Ectodermal cell (in vitro differentiated cells): Measurements from ENCODE around the gene DNAH7.

Experiments used
- H3K27ac ChIP-seq: 2 replicates; pipeline ENCODE4 v1.7.0; 2013; ENCODE audit warnings: mild to moderate bottlenecking, low read depth, low read length; ENCODE audit not compliant: insufficient read depth, poor library complexity, severe bottlenecking
- H3K27me3 ChIP-seq: 2 replicates; pipeline ENCODE4 v1.7.0; 2013; ENCODE audit warnings: mild to moderate bottlenecking, low read length; ENCODE audit not compliant: insufficient read depth, control insufficient read depth, poor library complexity, severe bottlenecking
- H3K36me3 ChIP-seq: one replicate; pipeline ENCODE4 v1.7.0; 2013; ENCODE audit warnings: low read length; ENCODE audit not compliant: control insufficient read depth, insufficient read depth
- H3K4me1 ChIP-seq: one replicate; pipeline ENCODE4 v1.7.0; 2013; ENCODE audit warnings: low read length; ENCODE audit not compliant: control insufficient read depth, insufficient read depth
- H3K4me3 ChIP-seq: 2 replicates; pipeline ENCODE4 v1.7.0; 2013; ENCODE audit warnings: low read depth, low read length, control low read depth; ENCODE audit not compliant: insufficient read depth
- H3K9me3 ChIP-seq: 2 replicates; pipeline ENCODE4 v1.7.0; 2013; ENCODE audit warnings: mild to moderate bottlenecking, low read length, moderate library complexity; ENCODE audit not compliant: control insufficient read depth
- WGBS, 2 experiments: methylation state at CpG; one replicate each; pipeline ENCODE4 v1.1.7; 2013; ENCODE audit warnings: missing lambda C conversion rate in 2 of 2; 5-methylcytosine and 5-hydroxymethylcytosine counted together

The DNAH7 gene

DNA sequence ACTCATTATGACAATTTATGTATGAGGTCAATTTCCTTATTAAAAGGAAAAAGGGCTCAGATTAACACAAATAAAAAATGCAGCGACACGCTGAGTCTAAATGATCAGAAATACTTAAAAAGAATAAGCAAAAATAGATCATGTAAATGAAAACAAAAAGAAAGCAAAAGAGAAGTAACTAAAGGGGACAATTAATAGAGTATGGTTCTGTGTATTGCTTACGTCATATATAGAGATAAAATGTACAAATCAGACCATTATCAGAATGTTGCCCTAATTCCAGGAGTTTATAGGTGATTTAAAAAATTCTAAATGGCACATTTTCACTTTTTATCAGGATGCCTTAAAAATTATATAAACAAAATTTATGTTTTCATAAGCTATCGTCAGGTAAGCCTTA lies 189.5 kb downstream of the DNAH7 start:
- H3K9me3 ChIP-seq, result no peaks in the 10 kb centered on the region

DNA sequence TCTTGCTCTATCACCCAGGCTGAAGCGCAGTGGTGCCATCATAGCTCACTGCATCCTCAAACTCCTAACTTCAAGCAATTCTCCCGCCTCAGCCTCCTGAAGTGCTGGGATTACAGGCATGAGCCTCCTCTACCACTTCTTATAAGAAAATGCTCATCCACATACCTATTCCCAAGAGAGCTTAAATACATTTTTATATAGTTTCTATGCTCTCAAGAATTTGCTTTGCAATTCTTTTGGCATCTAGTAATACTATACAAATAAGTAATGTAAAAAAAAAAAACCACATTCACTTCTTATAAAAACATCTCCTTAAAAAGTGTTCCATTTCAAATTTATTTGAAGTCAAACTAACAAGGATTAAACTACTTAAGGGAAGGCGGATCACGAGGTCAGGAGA lies 197.3 kb downstream of the DNAH7 start:
- H3K27me3 ChIP-seq, result no peaks in the 10 kb centered on the region
- no peak overlapping the region for H3K4me3 ChIP-seq
- no peaks in the 10 kb centered on the region for H3K9me3 ChIP-seq
- no peaks in the 10 kb centered on the region for H3K4me1 ChIP-seq
- no peak overlapping the region for H3K27ac ChIP-seq
- H3K36me3 ChIP-seq, result no peaks in the 10 kb centered on the region
- WGBS, 2 experiments, result 85 to 90% methylated on average over 4 of the region's 4 CpGs

More for the DNA sequence above, 189.5 kb downstream of the DNAH7 start:
- Histone ChIP-seq H3K4me1 (no peaks in the 10 kb centered on the region), H3K36me3 (no peaks in the 10 kb centered on the region), H3K4me3 (no peak overlapping the region), H3K27me3 (no peaks in the 10 kb centered on the region), H3K27ac (no peak overlapping the region)
- WGBS, 2 experiments, result 100% methylated on average over 1 to 2 of the region's 4 CpGs

DNA sequence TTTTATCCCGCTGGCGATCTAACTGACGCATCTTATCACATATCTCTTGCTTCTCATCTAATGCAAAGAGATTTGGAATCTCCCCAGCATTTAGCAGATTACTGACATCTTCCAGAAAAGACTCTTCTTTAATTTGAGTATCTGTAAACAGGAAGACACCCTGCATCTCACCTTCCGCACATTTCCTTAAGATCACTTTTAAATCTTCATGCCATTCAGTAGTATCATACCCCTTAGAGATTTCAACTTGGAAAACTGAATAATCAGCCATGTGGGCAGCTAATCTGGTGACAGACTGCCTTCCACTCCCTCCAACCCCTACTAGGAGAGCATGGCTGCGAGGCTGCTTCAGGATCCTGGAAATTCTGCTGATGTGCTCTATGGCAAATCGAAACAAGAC lies 204.3 kb downstream of the DNAH7 start:
- H3K4me3 ChIP-seq, result no peak overlapping the region
- no peaks in the 10 kb centered on the region for H3K36me3 ChIP-seq
- 96 to 97% methylated on average over 6 of the region's 6 CpGs for WGBS, 2 experiments
- H3K9me3 ChIP-seq, result no peaks in the 10 kb centered on the region
- H3K27me3 ChIP-seq, result no peaks in the 10 kb centered on the region
- no peak overlapping the region for H3K27ac ChIP-seq
- no peaks in the 10 kb centered on the region for H3K4me1 ChIP-seq

DNA sequence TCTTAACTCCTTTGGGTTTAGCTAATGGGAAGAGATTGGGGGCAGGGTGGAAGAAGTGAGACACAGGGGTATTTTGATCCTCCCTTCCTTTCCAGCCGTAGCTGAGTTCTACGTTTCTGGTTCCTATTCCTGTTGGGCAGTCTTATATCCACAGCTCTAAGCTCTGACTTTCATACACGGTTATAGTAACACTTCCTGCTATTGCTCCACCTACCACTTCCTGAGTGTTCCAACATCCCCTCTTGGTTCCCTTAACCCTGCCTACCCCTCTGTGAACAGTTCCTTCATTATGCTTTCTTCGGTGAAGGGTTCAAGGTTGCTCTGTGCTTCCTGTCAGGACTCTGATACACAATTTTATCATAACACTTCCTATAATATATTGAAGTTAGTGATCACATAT lies 205.1 kb downstream of the DNAH7 start:
- Histone ChIP-seq H3K4me1 (no peaks in the 10 kb centered on the region), H3K9me3 (no peaks in the 10 kb centered on the region), H3K27me3 (no peaks in the 10 kb centered on the region), H3K36me3 (no peaks in the 10 kb centered on the region), H3K27ac (no peak overlapping the region), H3K4me3 (no peak overlapping the region)
- 89 to 90% methylated on average over 3 to 4 of the region's 4 CpGs for WGBS, 2 experiments

DNA sequence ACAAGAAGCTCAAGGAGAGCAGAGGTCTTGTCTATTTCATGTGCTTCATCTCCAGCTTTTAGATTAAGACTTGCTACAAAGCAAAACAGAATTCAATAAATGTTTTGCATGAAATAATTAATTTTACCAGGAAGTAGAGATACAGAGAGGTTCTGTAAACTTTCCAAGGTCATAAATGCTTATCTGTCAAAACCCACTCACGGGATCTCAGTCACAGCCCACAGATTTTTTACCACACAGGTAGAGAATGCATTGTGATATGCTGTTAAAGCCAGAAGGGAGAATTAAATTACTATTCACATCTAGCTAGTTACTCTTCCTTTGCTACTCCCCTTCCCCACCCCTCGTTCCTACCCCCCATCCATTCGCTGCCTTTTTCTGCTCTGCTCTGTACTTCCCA lies 205.5 kb downstream of the DNAH7 start:
- 79 to 97% methylated on average over 3 of the region's 3 CpGs for WGBS, 2 experiments
- no peaks in the 10 kb centered on the region for H3K4me1 ChIP-seq
- H3K27ac ChIP-seq, result no peak overlapping the region
- H3K9me3 ChIP-seq, result no peaks in the 10 kb centered on the region
- no peak overlapping the region for H3K4me3 ChIP-seq
- H3K36me3 ChIP-seq, result no peaks in the 10 kb centered on the region
- no peaks in the 10 kb centered on the region for H3K27me3 ChIP-seq

DNA sequence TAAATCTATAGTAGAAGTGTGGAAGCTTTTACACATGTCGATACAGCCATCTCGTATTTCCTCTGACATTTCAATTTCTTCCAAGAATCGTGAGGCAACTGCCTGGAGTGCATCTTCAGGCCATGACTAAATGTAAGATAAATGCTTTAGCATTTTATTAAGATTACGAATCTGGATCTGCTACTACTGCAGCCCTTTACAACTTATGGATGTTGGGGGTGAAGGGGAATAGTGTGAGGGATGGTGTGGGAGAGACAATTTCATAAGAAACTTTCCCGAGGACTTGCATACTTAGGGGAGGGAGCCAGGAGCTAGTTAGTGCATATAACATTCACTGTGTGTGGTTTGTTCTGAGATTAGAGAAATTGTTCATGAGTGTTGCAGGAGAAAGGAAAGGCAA lies 206.8 kb downstream of the DNAH7 start:
- no peak overlapping the region for H3K4me3 ChIP-seq
- no peaks in the 10 kb centered on the region for H3K36me3 ChIP-seq
- no peaks in the 10 kb centered on the region for H3K9me3 ChIP-seq
- no peaks in the 10 kb centered on the region for H3K27me3 ChIP-seq
- H3K27ac ChIP-seq, result no peak overlapping the region
- 91 to 97% methylated on average over 5 of the region's 5 CpGs for WGBS, 2 experiments
- H3K4me1 ChIP-seq, result no peaks in the 10 kb centered on the region

DNA sequence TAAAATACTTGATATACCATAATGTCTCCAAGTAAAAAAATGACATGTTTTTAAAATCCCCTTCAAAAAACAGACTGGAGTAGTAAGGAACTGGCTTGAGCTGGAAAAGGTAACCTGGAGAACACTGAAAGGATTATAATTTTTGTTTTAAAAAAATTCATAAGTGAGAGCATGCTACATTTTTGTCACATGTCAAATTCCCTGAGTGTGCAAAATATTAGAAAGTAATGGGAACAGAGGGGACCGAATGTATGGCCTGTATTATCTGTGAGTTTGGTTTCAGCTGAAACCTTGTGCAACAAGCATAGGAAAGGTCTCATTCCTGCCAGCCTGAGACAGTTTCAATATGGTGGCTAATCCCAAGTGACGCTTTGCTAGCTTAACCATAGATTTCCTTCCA lies 209.1 kb downstream of the DNAH7 start:
- 96% methylated on average over 2 of the region's 2 CpGs for WGBS, 2 experiments
- Histone ChIP-seq H3K9me3 (no peaks in the 10 kb centered on the region), H3K27me3 (no peaks in the 10 kb centered on the region), H3K27ac (no peak overlapping the region), H3K4me1 (no peaks in the 10 kb centered on the region), H3K4me3 (no peak overlapping the region), H3K36me3 (no peaks in the 10 kb centered on the region)

DNA sequence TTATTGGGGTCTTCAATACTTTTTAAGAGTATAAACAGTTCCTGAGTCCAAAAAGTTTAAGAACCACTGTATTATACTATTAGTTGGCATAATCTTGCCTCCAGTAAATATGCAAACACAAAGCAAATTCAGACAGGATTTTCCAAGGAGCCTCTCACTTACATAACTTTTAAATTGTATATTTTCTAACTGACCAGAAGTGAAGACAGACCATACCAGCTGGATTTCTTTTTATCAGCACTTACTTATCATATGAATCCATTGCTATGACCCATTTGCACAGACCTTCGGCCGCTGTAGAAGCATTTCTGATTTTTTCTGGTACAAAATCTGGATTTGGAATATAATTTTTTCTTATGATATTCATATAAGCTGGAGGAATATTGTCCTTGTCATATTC lies 211.5 kb downstream of the DNAH7 start:
- Histone ChIP-seq H3K36me3 (no peaks in the 10 kb centered on the region), H3K9me3 (no peaks in the 10 kb centered on the region), H3K4me1 (no peaks in the 10 kb centered on the region), H3K27ac (no peak overlapping the region), H3K27me3 (no peaks in the 10 kb centered on the region), H3K4me3 (no peak overlapping the region)
- WGBS, 2 experiments, result 100% methylated on average over 2 of the region's 2 CpGs; no CpG with 5 or more reads in 1 of the 2 experiments

DNA sequence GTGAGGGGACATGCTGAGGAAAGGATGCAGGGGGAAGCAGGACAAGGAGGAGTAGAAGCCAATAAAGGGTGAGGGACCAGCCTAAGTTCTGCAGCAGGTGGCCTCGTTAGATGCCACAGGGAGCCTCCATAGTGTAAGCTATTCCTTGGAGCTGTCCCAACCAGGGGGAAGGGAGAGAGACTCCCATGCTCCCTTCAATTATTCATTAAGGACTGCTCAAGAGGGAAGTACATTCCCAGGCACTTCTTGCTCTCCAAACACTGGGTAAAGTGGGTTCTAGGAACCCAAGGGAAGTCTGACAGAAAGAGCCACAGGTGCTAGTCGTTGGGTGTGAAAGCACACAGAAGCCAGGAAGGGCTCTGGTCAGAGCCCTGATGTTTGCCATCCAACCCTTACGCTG lies 217.9 kb downstream of the DNAH7 start:
- H3K27ac ChIP-seq, result no peak overlapping the region
- H3K36me3 ChIP-seq, result no peaks in the 10 kb centered on the region
- no peaks in the 10 kb centered on the region for H3K27me3 ChIP-seq
- no peak overlapping the region for H3K4me3 ChIP-seq
- no peaks in the 10 kb centered on the region for H3K9me3 ChIP-seq
- 90 to 91% methylated on average over 3 of the region's 3 CpGs for WGBS, 2 experiments
- H3K4me1 ChIP-seq, result no peaks in the 10 kb centered on the region

DNA sequence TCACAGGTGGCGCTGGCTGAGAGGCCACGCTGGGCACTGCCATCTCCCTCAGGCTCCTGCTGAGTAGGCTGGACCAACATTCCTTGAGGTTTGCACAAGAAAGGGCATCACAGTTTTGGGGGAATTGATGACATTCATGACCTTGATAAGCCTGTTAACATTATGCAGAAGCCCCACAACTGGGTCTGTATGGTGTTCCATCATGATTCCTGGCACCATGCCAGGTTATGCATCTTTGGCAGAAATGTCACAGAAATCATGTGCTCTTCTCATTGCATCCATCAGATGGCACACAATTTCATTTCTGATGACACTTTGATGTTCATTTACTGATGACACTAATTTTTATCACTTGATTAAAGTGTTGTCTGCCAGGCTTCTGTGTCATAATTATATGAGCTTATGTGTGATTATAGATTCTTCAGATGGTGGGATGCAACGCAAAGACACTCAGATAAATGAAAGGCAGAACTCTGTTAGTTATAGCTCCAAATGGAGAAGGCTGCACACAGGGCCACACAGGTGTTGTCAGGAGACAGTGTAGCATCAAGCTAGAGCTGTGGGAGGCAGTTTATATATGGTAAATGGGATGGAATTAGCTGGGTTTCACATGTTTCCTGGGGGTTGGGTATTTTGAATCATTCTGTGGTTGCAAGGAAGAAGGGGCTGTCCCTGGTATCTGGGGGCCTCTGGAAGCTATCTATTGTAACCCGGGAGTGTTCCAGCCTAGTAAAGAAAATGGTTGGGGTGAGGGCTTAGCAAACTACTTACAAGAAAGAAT lies 220.3 kb downstream of the DNAH7 start:
- no peak overlapping the region for H3K4me3 ChIP-seq
- no peaks in the 10 kb centered on the region for H3K27me3 ChIP-seq
- no peaks in the 10 kb centered on the region for H3K36me3 ChIP-seq
- H3K27ac ChIP-seq, result no peak overlapping the region
- WGBS, 2 experiments, result 91 to 93% methylated on average over 4 of the region's 4 CpGs
- no peaks in the 10 kb centered on the region for H3K9me3 ChIP-seq
- no peaks in the 10 kb centered on the region for H3K4me1 ChIP-seq
